ENCODE data around the gene INPP5A. TPM values are rescaled to one million over a fixed set of nuclear protein-coding genes. Genes with fewer than 3 reads are reported as not detected.

The INPP5A gene
- total and polyA plus RNA-seq, 10 of the 15 experiments (the other 5 are each of a cell fraction or from before 2014, with no cell fraction given) = 0.52 to 15.0 (median 6.3) TPM

- Histone ChIP-seq H3K79me2 (ENCODE audit: control insufficient read depth, insufficient read depth, low read length) (peaks cover 13% of the 10 kb centered on the region), H2AFZ (ENCODE audit: control insufficient read depth, low read depth, low read length) (no peak overlapping the region; the same call in none of the 2 replicates), H3K27ac (ENCODE audit: control insufficient read depth, insufficient read depth) (peak overlapping the region; percentile 71), H3K4me3 (no peak overlapping the region), H4K20me1 (ENCODE audit: control insufficient read depth, insufficient read depth) (no peaks in the 10 kb centered on the region), H3K36me3 (ENCODE audit: control insufficient read depth in 2 of 2, insufficient read depth in 2 of 2, low read length in 1 of 2) (no peaks in the 10 kb centered on the region), H3K4me1 (ENCODE audit: control insufficient read depth, insufficient read depth, low read length) (peaks cover 28% of the 10 kb centered on the region), H3K9me3 (replicated peaks; ENCODE audit: control insufficient read depth, insufficient read depth, low read length) (peaks cover 2% of the 10 kb centered on the region; the same call in 2 of the 3 replicates), H3K9ac (ENCODE audit: control insufficient read depth, insufficient read depth, low read length) (no peak overlapping the region; the same call in 1 of the 2 replicates), H3K27me3 (replicated peaks in 1 of 2; ENCODE audit: control insufficient read depth in 2 of 2, insufficient read depth in 2 of 2, low read length in 1 of 2) (no peaks in the 10 kb centered on the region), H3K4me2 (ENCODE audit: control insufficient read depth, insufficient read depth) (peak overlapping the region; percentile 50)
- CTCF ChIA-PET = interaction anchor here (0.7 to 3.4 kb wide), 8 partner anchors 11 to 134 kb away, joined by 3 to 17 read pairs (median 6); no protein-coding TSS in a partner anchor
- POLR2A ChIA-PET = interaction anchor here (1.0 to 2.0 kb wide), 5 partner anchors 11 to 53 kb away, joined by 4 to 26 read pairs (median 7); no protein-coding TSS in a partner anchor
- no peak for FAIRE-seq
- RAD21 ChIA-PET (ENCODE audit: unreplicated experiment) = interaction anchor here (0.5 to 4.7 kb wide), 9 partner anchors 17 to 134 kb away, joined by 3 to 84 read pairs (median 5); no protein-coding TSS in a partner anchor
- SMC1A ChIA-PET (ENCODE audit: uncharacterized antibody, unreplicated experiment) = interaction anchor here (0.8 to 4.5 kb wide), 11 partner anchors 13 to 134 kb away, joined by 3 to 62 read pairs (median 7); no protein-coding TSS in a partner anchor
- no peak for ATAC-seq
- in situ Hi-C loops (cut with MboI) = no loop called here
- intact Hi-C loops (cut with micrococcal nuclease; ENCODE audit: unreplicated experiment) = no loop called here
- 93% methylated on average over 14 of the region's 14 CpGs for WGBS (ENCODE audit: insufficient coverage, insufficient replicate concordance, low lambda C conversion rate, missing lambda C conversion rate)
- no TSS peak for BruUV-seq (replicated peaks)
- DNase-seq (ENCODE audit: low read depth, low spot score) = no peak
- TF ChIP-seq DPF2 (IDR thresholded peaks at IDR 0.05) (no peak), USF1 (IDR thresholded peaks at IDR 0.05; ENCODE audit: borderline replicate concordance, extremely low read length, insufficient read depth, low read depth, low read length) (no peak), IKZF1 (conservative IDR thresholded peaks at IDR 0.05) (0 out of 2 replicates have a peak, but pooled peaks have one; percentile 8), CBFB (IDR thresholded peaks at IDR 0.05; ENCODE audit: low read depth) (no peak), ZBTB40 (IDR thresholded peaks at IDR 0.05; ENCODE audit: borderline replicate concordance) (peak; percentile 21; the same call in 1 of the 2 replicates), SMC3 (IDR thresholded peaks at IDR 0.05; ENCODE audit: borderline replicate concordance, low read length) (no peak)
- TF ChIP-seq, protein P1, sequence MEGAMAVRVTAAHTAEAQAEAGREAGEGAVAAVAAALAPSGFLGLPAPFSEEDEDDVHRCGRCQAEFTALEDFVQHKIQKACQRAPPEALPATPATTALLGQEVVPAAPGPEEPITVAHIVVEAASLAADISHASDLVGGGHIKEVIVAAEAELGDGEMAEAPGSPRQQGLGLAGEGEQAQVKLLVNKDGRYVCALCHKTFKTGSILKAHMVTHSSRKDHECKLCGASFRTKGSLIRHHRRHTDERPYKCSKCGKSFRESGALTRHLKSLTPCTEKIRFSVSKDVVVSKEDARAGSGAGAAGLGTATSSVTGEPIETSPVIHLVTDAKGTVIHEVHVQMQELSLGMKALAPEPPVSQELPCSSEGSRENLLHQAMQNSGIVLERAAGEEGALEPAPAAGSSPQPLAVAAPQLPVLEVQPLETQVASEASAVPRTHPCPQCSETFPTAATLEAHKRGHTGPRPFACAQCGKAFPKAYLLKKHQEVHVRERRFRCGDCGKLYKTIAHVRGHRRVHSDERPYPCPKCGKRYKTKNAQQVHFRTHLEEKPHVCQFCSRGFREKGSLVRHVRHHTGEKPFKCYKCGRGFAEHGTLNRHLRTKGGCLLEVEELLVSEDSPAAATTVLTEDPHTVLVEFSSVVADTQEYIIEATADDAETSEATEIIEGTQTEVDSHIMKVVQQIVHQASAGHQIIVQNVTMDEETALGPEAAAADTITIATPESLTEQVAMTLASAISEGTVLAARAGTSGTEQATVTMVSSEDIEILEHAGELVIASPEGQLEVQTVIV (IDR thresholded peaks at IDR 0.05; ENCODE audit: borderline replicate concordance, partially characterized antibody) = no peak
- TF ChIP-seq, protein P2, sequence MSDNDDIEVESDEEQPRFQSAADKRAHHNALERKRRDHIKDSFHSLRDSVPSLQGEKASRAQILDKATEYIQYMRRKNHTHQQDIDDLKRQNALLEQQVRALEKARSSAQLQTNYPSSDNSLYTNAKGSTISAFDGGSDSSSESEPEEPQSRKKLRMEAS (IDR thresholded peaks at IDR 0.05; ENCODE audit: low read depth, low read length) = no peak
- TF ChIP-seq, protein P3, sequence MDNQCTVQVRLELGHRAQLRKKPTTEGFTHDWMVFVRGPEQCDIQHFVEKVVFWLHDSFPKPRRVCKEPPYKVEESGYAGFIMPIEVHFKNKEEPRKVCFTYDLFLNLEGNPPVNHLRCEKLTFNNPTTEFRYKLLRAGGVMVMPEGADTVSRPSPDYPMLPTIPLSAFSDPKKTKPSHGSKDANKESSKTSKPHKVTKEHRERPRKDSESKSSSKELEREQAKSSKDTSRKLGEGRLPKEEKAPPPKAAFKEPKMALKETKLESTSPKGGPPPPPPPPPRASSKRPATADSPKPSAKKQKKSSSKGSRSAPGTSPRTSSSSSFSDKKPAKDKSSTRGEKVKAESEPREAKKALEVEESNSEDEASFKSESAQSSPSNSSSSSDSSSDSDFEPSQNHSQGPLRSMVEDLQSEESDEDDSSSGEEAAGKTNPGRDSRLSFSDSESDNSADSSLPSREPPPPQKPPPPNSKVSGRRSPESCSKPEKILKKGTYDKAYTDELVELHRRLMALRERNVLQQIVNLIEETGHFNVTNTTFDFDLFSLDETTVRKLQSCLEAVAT (IDR thresholded peaks at IDR 0.05) = peak; percentile 76; the same call in 1 of the 2 replicates
These were observed 55.3 kb downstream of the INPP5A start for GRCh38 chr10:132592790-132593383.

Data from GM12878 (cell line).